Middle frontal gyrus (tissue), 1 donor: Measurements from ENCODE around the gene PDZK1IP1.
"Not testable (repeated sequence)": the region's sequence is repeated elsewhere in the genome, so short reads cannot be mapped to it uniquely, and the experiment has no call there.

ENCODE experiments used
- DNase-seq: peaks from one replicate; pipeline ENCODE4 v3.0.0-alpha.2; 2015; ENCODE audit warnings: low spot score; ENCODE audit errors: extremely low spot score

The PDZK1IP1 gene

GRCh38 chr1:47223921-47224675, 34.3 kb upstream of the PDZK1IP1 start:
- no peak for DNase-seq

DNA sequence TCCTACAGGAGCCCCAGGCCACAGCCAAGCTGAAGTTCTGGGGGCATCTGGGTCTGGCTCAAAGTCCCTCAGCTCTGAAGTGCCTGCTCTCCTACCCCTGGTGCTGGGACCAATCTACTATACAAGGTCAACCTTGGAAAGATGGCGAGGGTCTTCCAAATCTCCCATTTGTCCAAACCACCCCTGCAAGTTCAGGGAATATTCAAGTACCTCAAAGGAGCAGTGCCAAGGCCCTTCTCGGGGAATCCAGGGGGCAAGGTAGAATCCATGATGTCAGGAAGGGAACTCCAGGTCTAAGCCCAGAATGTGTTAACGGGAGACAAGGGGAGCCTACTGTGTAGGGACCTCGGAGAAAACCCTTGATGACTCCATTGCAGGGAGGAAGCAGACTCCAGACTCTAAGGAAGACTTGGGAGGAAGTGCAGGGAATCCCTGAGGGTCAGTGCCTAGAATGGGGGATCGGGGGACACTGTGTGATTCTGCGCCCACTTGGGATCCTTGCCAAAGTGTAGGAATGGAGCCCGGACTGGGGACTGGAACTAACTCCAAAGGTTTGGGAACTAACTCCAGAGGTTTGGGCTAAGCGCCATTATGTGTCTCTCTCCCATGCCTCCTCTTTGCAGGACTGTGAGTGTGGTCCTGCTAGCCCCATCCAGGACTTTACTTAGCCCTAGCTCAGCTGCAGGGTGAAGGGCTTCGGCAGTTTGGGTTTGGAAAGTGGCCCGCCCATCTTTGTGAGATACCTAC, 33.5 kb upstream of the PDZK1IP1 start:
- no peak for DNase-seq

DNA sequence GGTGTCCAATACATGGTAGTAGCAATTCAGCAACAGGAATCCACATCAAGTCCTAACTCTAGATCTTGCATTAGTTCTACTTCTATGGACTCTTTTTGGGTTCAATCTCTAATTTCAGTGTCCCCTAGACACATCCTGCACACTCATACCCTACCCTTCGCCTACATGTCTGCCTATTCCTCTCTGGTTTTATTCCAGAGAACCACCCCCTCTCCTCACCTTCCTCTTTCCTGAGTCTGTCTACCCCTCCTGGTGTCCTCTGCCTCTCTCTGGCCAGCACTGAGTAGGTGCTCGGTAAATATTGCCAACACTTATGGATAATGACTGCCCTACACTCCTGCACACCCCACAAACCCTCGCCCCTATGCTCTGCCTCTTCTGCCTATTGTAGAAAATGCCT, 32.6 kb upstream of the PDZK1IP1 start:
- DNase-seq: no peak

DNA sequence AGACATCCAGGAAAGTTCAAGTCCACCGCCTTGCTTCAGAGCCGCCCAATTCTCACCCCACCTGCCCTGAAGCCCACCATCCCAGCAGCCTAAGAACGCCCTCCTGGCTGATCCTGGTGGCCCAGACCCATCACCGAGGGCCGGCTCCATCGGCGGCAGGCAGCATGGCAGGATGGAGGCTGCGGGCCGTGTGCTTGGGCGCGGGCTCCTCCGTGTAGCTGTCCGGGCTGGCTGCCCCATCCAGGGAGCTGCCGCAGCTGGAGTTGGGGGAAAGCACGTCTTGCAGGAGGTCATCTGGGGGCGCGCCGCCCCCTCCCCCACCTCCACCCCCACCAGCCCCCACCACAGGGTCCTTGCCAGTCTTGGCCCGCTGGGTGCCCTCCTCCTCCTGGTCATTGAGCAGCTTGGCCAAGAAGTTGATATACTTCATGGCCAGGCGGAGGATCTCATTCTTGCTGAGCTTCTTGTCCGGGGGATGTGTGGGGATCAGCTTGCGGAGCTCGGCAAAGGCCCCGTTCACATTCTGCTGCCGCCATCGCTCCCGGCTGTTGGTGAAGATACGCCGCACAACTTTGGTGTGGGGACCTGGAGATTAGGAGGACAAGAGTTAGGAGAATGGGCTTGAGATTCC, 29.9 kb upstream of the PDZK1IP1 start:
- DNase-seq: no peak

GRCh38 chr1:47219001-47219400, 29.2 kb upstream of the PDZK1IP1 start:
- DNase-seq: no peak

DNA sequence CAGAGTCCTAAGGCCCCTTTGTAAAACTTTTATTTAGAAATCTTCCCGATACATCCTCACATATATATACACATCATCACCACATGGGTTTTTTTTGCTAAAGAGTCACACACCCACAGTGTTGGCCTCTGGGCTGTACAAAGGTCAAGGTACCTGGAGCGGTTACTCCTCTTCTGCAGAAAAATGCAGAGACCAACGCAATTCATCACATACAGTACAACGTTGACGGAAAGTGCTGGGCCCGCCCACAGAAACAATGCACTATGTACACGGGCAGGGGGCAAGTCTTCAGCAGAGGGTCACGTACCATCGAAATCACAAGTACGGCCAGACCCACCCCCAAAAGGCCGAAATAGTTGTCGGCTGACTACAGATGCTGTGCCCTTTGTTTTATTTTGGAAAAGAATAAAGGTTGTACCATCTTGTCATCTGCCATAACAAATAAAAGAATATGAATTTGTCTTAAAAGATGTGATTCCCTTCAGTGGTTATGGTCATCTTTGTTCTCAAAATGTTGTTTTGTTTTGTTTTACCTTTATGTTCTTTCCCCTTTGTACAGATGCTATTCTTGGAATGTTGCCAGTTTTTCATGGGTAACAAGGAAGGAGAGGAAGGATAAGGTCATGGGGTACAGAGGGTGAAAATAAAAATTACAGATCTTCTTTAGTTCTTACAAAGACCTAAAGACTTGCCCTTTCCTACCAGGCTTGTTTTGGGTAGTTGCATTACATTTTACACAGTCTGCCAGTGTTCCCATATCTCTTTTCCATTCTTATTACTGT, 26.6 kb upstream of the PDZK1IP1 start:
- no peak for DNase-seq

GRCh38 chr1:47215713-47216112, 25.9 kb upstream of the PDZK1IP1 start:
- no peak for DNase-seq

- DNase-seq: no peak
Measured at GRCh38 chr1:47214549-47214948, 24.7 kb upstream of the PDZK1IP1 start.

DNA sequence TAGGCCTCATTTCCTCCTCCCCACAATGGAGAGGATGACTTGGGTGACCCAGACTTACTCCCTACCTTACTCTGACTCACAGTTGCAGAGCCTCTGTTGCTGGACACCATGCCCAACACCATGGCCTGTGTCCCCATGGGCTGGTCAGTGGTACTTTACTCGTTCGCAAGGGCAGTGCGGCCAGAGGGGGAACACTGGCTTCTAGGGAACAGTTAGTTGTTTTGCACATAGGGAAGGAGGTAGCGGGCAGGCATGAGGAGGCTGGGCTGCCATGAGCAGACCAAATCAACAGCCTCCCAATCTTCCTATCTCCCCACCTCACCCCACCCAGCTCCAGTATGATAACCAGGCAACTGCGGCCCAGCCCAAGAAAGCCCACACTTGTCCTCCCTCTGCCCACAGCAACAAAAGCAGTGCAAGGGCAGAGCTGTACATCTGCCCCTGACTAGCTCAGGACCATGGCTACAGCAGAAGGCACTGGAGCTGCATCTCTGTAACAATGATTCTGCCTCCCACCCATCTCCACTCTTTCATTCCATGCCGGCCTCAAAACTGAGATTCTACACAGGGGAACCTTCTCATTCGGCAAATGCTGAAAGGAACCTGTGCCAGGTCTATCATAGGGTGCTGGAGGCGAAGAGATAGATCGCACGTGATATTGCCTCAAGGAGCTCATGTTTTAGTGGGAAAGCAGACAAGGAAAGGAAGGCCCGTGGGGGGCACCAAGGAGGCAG, 23.6 kb upstream of the PDZK1IP1 start:
- no peak for DNase-seq

DNA sequence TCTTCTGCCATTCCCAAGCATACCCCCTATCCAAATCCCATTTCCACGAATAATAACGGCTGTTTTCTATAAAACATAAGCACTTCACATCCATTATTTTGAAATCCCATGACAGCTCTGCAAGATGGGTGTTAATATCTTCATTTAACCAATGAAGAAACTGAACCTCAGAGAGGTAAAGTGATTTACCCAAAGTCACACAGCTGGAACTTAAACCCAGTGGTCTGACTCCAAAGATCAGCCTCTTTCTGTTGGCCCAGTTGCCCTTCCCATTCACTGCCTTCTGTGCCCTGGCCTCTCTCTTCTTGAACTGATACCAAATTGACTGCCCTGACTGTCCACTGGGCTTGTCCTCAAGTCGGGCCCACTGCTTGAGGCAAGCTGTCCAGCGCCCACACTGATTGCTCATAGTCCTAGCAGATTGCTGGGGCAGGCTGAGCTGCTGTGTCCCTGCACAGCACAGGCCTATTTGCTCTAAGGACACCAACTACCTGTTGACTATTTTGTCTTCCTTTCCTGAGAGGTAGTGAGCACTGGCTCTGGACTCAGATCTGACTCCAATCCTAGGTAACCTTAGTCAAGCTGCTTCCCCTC, 22.9 kb upstream of the PDZK1IP1 start:
- no peak for DNase-seq

DNA sequence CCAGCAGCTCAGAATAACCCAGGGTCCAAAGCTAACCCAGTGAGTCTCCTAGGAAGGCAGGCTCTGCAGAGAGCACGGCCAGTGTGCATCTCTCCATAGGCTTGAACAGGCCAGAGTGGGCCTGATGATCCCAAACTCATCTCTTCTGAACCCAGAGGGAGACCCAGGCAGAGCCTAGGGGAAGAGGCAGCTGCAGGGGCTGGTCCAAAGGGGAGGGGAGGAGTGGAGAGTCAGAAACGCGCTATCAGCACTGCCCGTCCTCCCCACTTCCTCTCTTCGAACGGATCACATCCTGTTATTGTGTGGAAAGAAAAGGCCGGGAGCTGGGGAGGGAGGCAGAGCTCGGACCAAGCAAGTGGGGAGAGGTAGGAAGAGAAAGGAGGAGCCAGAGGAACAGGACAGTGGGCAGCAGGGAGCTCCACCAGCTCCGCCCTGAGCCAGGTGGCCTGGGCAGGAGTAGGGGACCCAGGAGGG, 22.0 kb upstream of the PDZK1IP1 start:
- no peak for DNase-seq

- no peak for DNase-seq
Measured at GRCh38 chr1:47210666-47211065, 20.8 kb upstream of the PDZK1IP1 start.

DNA sequence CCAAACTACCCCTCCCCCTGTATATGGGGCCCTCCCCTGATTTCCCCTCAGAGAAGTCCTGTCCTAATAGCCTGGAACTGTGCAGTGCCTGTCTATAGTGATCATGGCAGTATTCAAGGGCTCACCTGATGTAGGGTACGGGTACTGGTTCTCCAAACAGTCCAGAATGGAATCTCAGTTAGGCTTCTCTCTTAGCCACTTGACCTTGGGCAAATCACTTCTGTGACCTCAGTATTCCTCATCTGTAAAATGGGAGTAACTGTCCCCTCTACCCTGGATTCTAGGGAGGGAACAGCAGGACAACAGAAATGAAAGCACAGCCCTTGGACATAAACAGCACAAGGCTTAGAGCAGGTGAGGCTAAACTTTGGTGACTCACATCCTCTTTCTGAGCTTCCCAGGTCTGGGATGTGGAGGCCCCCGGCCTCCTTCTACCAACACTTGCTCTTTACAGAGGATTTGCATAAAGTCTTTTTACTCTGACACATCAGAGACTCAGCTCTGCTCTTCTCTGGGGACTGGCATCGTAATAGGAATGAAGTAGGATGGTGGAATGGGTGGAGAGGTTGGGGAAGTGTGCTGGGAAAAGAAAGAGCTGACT, 20.0 kb upstream of the PDZK1IP1 start:
- no peak for DNase-seq

- no peak for DNase-seq
Measured at GRCh38 chr1:47209091-47209490, 19.3 kb upstream of the PDZK1IP1 start.

GRCh38 chr1:47208374-47208850, 18.6 kb upstream of the PDZK1IP1 start:
- no peak for DNase-seq

DNA sequence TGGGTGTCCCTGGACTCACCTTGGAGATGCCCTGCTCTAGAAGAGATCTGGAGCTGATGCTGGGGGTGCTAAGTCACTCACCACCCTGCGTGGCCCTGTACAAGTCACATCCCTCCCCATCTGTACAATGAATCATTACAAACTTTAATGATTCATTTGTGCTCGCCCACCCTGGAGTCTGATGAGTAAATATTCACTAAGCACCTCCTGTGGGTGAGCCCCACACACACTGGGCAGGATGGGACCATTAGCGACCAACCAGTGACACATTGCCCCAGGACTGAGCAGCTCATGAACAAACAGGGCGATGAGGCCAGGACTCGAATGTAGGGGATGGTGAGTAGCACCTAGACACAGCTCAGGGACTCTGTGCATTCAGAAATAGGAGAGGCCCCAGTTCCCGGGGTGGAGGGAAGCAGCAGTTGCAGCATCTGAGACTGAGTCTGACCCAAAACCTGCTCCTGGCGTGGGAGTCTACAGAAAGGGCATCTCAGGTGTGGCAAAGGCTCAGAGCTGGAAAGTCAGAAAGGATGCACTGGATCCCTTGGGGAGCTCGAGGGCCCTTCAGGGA, 18.1 kb upstream of the PDZK1IP1 start:
- no peak for DNase-seq

DNA sequence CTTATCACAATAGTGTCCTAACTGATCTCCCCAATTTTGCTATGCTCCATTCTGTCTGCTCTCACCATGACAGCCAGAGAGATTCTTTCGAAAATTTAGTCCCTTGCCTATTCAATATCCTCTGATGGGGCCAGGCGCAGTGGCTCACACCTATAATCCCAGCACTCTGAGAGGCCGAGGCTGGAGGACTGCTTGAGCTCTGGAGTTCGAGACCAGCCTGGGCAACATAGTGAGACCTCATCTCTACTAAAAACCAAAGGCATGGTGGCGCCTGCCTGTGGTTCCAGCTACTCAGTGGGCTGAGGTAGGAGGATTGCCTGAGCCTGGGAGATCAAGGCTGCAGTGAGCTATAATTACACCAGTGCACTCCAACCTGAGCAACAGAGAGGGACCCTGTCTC, 16.1 kb upstream of the PDZK1IP1 start:
- DNase-seq: no peak

DNA sequence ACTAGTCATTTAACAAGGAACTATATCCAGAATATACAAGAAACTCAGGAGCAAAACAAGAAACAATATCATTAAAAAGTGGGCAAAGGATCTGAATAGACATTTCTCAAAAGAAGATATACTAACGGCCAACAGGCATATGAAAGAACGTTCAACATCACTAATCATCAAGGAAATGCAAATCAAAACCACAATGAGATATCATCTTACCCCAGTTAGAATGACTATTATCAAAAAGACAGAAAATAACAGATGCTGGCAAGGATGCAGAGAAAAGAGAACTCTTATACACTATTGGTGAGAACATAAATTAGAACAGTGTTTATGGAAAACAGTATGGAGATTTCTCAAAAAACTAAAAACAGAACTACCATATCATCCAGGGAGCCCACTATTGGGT, 13.7 kb upstream of the PDZK1IP1 start:
- DNase-seq: not testable (repeated sequence)

- no peak for DNase-seq
Measured at GRCh38 chr1:47201179-47201578, 11.3 kb upstream of the PDZK1IP1 start.

DNA sequence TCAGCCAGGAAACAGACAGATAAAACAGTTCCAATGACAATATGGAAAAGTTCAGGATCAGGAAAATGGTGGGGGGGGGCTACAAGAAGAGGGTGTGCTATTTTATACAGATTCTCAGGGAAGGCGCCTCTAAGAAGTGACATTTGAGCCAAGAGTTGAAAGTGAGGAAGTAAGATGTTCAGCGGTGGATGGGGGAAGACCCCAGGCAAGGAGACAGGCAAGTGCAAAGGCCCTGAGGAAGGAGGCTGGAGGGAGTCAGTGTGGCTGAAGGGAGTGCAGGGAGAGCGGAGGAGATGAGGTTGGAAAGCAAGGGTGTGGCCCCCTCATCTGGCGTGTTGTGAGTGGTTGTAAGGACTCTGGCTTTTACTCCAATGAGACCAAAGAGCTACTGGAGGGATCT, 8.4 kb upstream of the PDZK1IP1 start:
- no peak for DNase-seq
